ENCODE data around the gene CRADD. TPM values are rescaled to one million over a fixed set of nuclear protein-coding genes. Genes with fewer than 3 reads are reported as not detected.

CRADD gene
- total RNA-seq, 1 experiment from 2014 or later = 7.6 TPM

DNA sequence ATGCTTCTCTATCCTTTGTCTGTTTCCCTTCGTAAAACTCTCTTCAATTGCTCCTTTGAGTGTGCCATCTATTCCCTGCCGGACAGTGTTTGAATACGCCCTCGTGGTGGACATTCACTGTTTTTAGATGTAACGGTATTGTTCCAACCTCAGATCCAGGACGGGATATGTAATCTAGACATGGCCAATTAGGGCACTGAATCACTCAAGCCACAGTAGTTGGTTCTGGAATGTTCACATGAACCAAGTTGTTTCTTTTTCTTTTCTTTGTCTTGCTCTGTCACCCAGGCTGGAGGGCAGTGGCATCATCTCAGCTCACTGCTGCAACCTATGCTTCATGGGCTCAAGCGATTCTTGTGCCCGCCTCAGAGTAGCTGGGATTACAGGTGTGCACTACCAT, 267.0 kb downstream of the CRADD start:
- TF ChIP-seq, protein P1, sequence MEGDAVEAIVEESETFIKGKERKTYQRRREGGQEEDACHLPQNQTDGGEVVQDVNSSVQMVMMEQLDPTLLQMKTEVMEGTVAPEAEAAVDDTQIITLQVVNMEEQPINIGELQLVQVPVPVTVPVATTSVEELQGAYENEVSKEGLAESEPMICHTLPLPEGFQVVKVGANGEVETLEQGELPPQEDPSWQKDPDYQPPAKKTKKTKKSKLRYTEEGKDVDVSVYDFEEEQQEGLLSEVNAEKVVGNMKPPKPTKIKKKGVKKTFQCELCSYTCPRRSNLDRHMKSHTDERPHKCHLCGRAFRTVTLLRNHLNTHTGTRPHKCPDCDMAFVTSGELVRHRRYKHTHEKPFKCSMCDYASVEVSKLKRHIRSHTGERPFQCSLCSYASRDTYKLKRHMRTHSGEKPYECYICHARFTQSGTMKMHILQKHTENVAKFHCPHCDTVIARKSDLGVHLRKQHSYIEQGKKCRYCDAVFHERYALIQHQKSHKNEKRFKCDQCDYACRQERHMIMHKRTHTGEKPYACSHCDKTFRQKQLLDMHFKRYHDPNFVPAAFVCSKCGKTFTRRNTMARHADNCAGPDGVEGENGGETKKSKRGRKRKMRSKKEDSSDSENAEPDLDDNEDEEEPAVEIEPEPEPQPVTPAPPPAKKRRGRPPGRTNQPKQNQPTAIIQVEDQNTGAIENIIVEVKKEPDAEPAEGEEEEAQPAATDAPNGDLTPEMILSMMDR (conservative IDR thresholded peaks at IDR 0.05) = no peak
- no peaks in the 10 kb centered on the region for H3K27me3 ChIP-seq (ENCODE audit: insufficient read depth, low read length)
- Mint-ChIP-seq H3K27me3 (ENCODE audit: low read depth) (no peaks in the 10 kb centered on the region), H3K9me3 (peaks cover 0 to 9% of the 10 kb centered on the region in 2 experiments; a peak in 4 of 5 replicates), H3K4me1 (peaks cover 18 to 21% of the 10 kb centered on the region in 2 experiments), H3K4me3 (no peak overlapping the region), H3K36me3 (ENCODE audit: insufficient read depth in 1 of 3, low read depth in 3 of 3) (peaks cover 0 to 6% (median 0%) of the 10 kb centered on the region in 3 experiments; a peak in 2 of 7 replicates), H3K27ac (no peak overlapping the region)
- no peak overlapping the region for H3K56ac ChIP-seq (ENCODE audit: insufficient read length, low read depth, low read length)
- H3K9me3 ChIP-seq (ENCODE audit: control insufficient read depth, low read depth, low read length) = no peaks in the 10 kb centered on the region
- H3K79me2 ChIP-seq (ENCODE audit: insufficient read depth, low read length) = no peaks in the 10 kb centered on the region
- H4K20me1 ChIP-seq (ENCODE audit: control insufficient read depth, insufficient read depth, insufficient read length) = no peaks in the 10 kb centered on the region
- H2BK12ac ChIP-seq (ENCODE audit: insufficient read length, low read depth, low read length) = no peak overlapping the region
- H3K79me1 ChIP-seq (ENCODE audit: insufficient read depth, low read depth, low read length, poor library complexity, severe bottlenecking) = no peaks in the 10 kb centered on the region
- no peaks in the 10 kb centered on the region; the same call in 1 of the 2 replicates for H3K4me1 ChIP-seq (ENCODE audit: insufficient read depth, low read length)
- H2BK120ac ChIP-seq (ENCODE audit: low read depth, low read length, poor library complexity, severe bottlenecking) = no peak overlapping the region
- no peak overlapping the region for H4K5ac ChIP-seq (ENCODE audit: insufficient read length, low read depth, low read length)
- H3K23ac ChIP-seq (ENCODE audit: insufficient read length, low read depth, low read length) = no peak overlapping the region
- H2AFZ ChIP-seq (ENCODE audit: low read length) = no peak overlapping the region
- DNase-seq = no peak
- H3T11ph ChIP-seq (ENCODE audit: low read length) = no peak overlapping the region
- H3K4ac ChIP-seq (ENCODE audit: low read depth, low read length) = no peak overlapping the region
- H3K9ac ChIP-seq (ENCODE audit: extremely low read depth, insufficient read length, low read length) = no peak overlapping the region
- H3K18ac ChIP-seq (ENCODE audit: insufficient read length, low read depth, low read length) = no peak overlapping the region
- no peak overlapping the region for H2BK15ac ChIP-seq (ENCODE audit: low read depth, low read length)
- no peaks in the 10 kb centered on the region for H3K23me2 ChIP-seq (ENCODE audit: insufficient read length, low read depth, low read length, poor library complexity, severe bottlenecking)
- H4K8ac ChIP-seq (replicated peaks; ENCODE audit: insufficient read length, low read depth, low read length) = no peak overlapping the region
- no peak overlapping the region for H2BK20ac ChIP-seq (ENCODE audit: low read depth, low read length, poor library complexity, severe bottlenecking)
- H4K91ac ChIP-seq (ENCODE audit: insufficient read length, low read depth, low read length) = no peak overlapping the region
- H3K27ac ChIP-seq (ENCODE audit: insufficient read length, low read depth, low read length) = no peak overlapping the region
- no peak overlapping the region for H3K4me2 ChIP-seq (ENCODE audit: insufficient read depth, insufficient read length, low read length)
- no CpG with 5 or more reads among the region's 8 CpGs for WGBS (ENCODE audit: extremely low coverage, insufficient read length, low lambda C conversion rate)
- no peak overlapping the region for H2BK5ac ChIP-seq (ENCODE audit: insufficient read length, low read length)
- no peak overlapping the region for H2AK5ac ChIP-seq (ENCODE audit: insufficient read length, low read length)
- no peak overlapping the region for H3K14ac ChIP-seq (ENCODE audit: insufficient read depth, low read length)

Other genes with a start within 250 kb of the CRADD start
- 188 and 192 TPM in 2 replicates for gene UBE2N, start 235.4 kb upstream of the CRADD start, total RNA-seq (2021)
- gene MRPL42, start 209.9 kb upstream of the CRADD start, total RNA-seq (2021) = 108 and 112 TPM in 2 replicates
- gene SOCS2, start 104.7 kb upstream of the CRADD start, total RNA-seq (2021) = 57.2 and 59.0 TPM in 2 replicates

Measured in H9 (cell line).